ENCODE data around the gene FCHO1. TPM values are rescaled to one million over a fixed set of nuclear protein-coding genes. Genes with fewer than 3 reads are reported as not detected.

Gene FCHO1
- total and polyA plus RNA-seq, 11 donors = 0.29 to 3.3 (median 0.67) TPM

GRCh38 chr19:17734146-17734545 is 17.1 kb upstream of the FCHO1 start:
- Histone ChIP-seq H3K4me3 (no peak overlapping the region), H3K4me1 (peaks cover 0 to 16% (median 0%) of the 10 kb centered on the region in 12 donors), H3K27me3 (no peaks in the 10 kb centered on the region), H3K27ac (no peak overlapping the region), H3K9me3 (peaks cover 0 to 5% (median 0%) of the 10 kb centered on the region in 12 donors), H3K36me3 (peaks cover 0 to 78% (median 63%) of the 10 kb centered on the region in 9 donors)
- TF ChIP-seq POLR2A (IDR thresholded peaks at IDR 0.05) = no peak
- TF ChIP-seq, protein P1, sequence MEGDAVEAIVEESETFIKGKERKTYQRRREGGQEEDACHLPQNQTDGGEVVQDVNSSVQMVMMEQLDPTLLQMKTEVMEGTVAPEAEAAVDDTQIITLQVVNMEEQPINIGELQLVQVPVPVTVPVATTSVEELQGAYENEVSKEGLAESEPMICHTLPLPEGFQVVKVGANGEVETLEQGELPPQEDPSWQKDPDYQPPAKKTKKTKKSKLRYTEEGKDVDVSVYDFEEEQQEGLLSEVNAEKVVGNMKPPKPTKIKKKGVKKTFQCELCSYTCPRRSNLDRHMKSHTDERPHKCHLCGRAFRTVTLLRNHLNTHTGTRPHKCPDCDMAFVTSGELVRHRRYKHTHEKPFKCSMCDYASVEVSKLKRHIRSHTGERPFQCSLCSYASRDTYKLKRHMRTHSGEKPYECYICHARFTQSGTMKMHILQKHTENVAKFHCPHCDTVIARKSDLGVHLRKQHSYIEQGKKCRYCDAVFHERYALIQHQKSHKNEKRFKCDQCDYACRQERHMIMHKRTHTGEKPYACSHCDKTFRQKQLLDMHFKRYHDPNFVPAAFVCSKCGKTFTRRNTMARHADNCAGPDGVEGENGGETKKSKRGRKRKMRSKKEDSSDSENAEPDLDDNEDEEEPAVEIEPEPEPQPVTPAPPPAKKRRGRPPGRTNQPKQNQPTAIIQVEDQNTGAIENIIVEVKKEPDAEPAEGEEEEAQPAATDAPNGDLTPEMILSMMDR (IDR thresholded peaks at IDR 0.05) = no peak
- intact Hi-C loops (cut with DNase I) = no loop called here
- 89 to 98% (median 93%) methylated on average over 5 to 16 of the region's 16 CpGs for WGBS, 4 donors
- DNase-seq = no peak
- no peak for ATAC-seq

- TF ChIP-seq, protein P1 (IDR thresholded peaks at IDR 0.05) = no peak
- no peak for TF ChIP-seq POLR2A (IDR thresholded peaks at IDR 0.05)
- H3K27ac ChIP-seq = no peak overlapping the region
- DNase-seq = no peak
- H3K4me1 ChIP-seq = peaks cover 0 to 16% (median 0%) of the 10 kb centered on the region in 12 donors
- no peaks in the 10 kb centered on the region for H3K27me3 ChIP-seq
- intact Hi-C loops (cut with DNase I) = no loop called here
- no peak for ATAC-seq
- WGBS, 4 donors = 91 to 94% (median 93%) methylated on average over 4 to 5 of the region's 5 CpGs
- H3K4me3 ChIP-seq = no peak overlapping the region
- peaks cover 0 to 5% (median 0%) of the 10 kb centered on the region in 12 donors for H3K9me3 ChIP-seq
- peaks cover 0 to 66% (median 52%) of the 10 kb centered on the region in 9 donors for H3K36me3 ChIP-seq
Observed at GRCh38 chr19:17735410-17735809, 15.9 kb upstream of the FCHO1 start.

DNA sequence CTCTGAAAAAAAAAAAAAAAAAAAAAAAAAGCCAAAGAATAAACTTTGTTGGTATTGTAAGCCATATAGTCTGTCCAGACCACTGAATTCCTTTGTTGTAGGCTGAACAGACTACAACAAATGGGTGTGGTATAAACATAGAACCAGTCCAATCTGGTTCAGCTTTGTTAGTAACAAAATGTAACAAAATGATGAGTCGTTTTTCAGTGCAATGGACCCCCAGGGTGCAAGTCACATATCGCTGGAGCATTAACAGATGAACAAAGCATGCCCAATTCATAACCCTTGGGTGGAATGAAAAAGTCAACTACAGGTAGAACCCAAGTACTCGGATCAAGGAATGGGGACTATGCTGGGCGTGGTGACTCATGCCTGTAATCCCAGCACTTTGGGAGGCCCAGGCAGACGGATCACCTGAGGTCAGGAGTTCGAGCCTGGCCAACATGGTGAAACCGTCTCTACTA is 13.6 kb upstream of the FCHO1 start:
- H3K9me3 ChIP-seq = no peaks in the 10 kb centered on the region
- TF ChIP-seq, protein P1 (IDR thresholded peaks at IDR 0.05) = no peak
- TF ChIP-seq POLR2A (IDR thresholded peaks at IDR 0.05) = no peak
- H3K4me3 ChIP-seq = no peak overlapping the region
- H3K36me3 ChIP-seq = peaks cover 0 to 42% (median 32%) of the 10 kb centered on the region in 9 donors
- H3K27me3 ChIP-seq = no peaks in the 10 kb centered on the region
- ATAC-seq (no peak), DNase-seq (no peak)
- H3K4me1 ChIP-seq = no peaks in the 10 kb centered on the region
- WGBS, 4 donors = 89 to 95% (median 91%) methylated on average over 7 of the region's 7 CpGs
- intact Hi-C loops (cut with DNase I) = no loop called here
- H3K27ac ChIP-seq = no peak overlapping the region

DNA sequence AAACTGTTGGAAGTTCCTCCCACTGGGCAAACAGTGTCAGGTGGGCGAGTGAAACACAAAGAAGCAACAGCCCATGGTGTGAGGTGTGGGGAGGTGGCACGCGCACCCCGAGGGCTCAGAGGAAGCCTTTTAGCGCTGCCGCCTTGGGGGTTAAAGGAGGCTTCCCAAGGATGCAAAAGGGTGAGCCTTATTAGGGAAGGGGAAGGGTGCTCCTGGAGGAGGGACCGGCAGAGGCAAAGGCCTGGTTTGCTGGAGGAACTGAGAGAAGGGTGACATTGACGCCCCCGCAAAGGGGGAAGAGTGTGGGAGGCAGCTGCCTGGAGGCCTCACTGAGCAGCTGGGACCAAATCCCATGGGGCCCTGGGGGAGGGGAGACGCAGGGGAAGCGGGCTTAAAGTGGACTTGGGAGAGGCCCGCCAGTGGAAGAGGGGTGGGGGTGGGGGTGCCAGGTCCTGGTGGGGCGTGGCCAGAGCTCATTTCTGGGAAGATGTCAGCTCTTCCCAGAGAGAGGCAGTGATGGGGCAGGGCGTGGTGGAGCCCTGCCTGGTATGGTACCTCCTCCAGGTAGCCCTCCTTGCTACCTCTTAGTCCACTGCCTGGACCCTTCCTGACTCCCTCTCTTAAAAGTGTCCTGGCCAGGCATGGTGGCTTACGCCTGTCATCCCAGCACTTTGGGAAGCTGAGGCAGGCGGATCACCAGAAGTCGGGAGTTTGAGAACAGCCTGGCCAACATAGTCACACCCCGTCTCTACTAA is 12.0 kb upstream of the FCHO1 start:
- Histone ChIP-seq H3K27me3 (no peaks in the 10 kb centered on the region), H3K9me3 (no peaks in the 10 kb centered on the region), H3K4me1 (no peaks in the 10 kb centered on the region), H3K27ac (no peak overlapping the region), H3K4me3 (no peak overlapping the region), H3K36me3 (peaks cover 0 to 27% (median 18%) of the 10 kb centered on the region in 9 donors)
- peak in 1 of 5 donors; percentile 38 for DNase-seq
- peak in 1 of 4 donors; percentile 36 for ATAC-seq
- intact Hi-C loops (cut with DNase I) = no loop called here
- TF ChIP-seq POLR2A (IDR thresholded peaks at IDR 0.05) = no peak
- TF ChIP-seq, protein P1 (IDR thresholded peaks at IDR 0.05) = no peak
- 66 to 74% (median 71%) methylated on average over 16 to 18 of the region's 18 CpGs for WGBS, 4 donors
